B cell (primary cell): ENCODE measurements around the gene FOXD4.
"Not testable (repeated sequence)": the region's sequence is repeated elsewhere in the genome, so short reads cannot be mapped to it uniquely, and the experiment has no call there.

Experiments
- EZH2 ChIP-seq: IDR thresholded peaks from 2 replicates; pipeline ENCODE4 v1.6.1; 2012; ENCODE audit warnings: borderline replicate concordance, low read depth, mild to moderate bottlenecking, moderate library complexity, low read length; ENCODE audit not compliant: insufficient read depth, poor library complexity, severe bottlenecking
- TF ChIP-seq, protein P1 (sequence below): fragments of 200-600 bp; IDR thresholded peaks from one replicate; pipeline ENCODE4 v1.8.0; 2022; ENCODE audit warnings: antibody characterized with exemption, mild to moderate bottlenecking

DNA sequence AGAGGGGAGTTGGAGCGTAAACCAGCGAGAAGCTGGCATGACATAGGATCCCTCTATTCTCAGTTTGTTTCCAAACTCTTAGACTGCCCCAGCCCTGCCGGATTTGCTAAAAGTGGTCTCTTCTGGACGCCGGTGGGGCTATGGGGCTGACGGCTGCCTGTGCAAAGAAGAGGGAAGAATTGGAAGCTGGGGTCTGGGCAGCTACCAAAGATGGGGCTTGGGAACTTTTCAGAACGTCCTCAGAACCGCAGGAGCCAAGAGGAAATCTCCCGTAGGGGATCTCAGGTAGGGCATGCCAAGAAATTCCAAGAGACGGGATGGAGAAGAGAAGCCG, 3.1 kb downstream of the FOXD4 start:
- TF ChIP-seq, protein P1, sequence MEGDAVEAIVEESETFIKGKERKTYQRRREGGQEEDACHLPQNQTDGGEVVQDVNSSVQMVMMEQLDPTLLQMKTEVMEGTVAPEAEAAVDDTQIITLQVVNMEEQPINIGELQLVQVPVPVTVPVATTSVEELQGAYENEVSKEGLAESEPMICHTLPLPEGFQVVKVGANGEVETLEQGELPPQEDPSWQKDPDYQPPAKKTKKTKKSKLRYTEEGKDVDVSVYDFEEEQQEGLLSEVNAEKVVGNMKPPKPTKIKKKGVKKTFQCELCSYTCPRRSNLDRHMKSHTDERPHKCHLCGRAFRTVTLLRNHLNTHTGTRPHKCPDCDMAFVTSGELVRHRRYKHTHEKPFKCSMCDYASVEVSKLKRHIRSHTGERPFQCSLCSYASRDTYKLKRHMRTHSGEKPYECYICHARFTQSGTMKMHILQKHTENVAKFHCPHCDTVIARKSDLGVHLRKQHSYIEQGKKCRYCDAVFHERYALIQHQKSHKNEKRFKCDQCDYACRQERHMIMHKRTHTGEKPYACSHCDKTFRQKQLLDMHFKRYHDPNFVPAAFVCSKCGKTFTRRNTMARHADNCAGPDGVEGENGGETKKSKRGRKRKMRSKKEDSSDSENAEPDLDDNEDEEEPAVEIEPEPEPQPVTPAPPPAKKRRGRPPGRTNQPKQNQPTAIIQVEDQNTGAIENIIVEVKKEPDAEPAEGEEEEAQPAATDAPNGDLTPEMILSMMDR, result not testable (repeated sequence)
- TF ChIP-seq EZH2, result not testable (repeated sequence)
